ENCODE results near the gene ISM1. TPM values are rescaled to one million over a fixed set of nuclear protein-coding genes. Genes with fewer than 3 reads are reported as not detected.

The ISM1 gene
- polyA plus RNA-seq, 1 donor from 2014 or later, result not detected

- no peak for TF ChIP-seq EZH2 (IDR thresholded peaks at IDR 0.05; ENCODE audit: borderline replicate concordance, insufficient read depth, low read length, poor library complexity, severe bottlenecking)
- no peak for TF ChIP-seq EP300 (conservative IDR thresholded peaks at IDR 0.05; ENCODE audit: poor library complexity, severe bottlenecking)
- TF ChIP-seq TAF1 (IDR thresholded peaks at IDR 0.05; ENCODE audit: low read depth), result no peak
- TF ChIP-seq SMC3 (conservative IDR thresholded peaks at IDR 0.05; ENCODE audit: poor library complexity), result no peak
- no peak for TF ChIP-seq REST (IDR thresholded peaks at IDR 0.05; ENCODE audit: borderline replicate concordance)
- TF ChIP-seq MXI1 (conservative IDR thresholded peaks at IDR 0.05; ENCODE audit: poor library complexity, severe bottlenecking), result no peak
- no peak for TF ChIP-seq RAD21 (conservative IDR thresholded peaks at IDR 0.05)
- TF ChIP-seq POLR2AphosphoS5 (IDR thresholded peaks at IDR 0.05), result no peak
- no peak for TF ChIP-seq CTCF (IDR thresholded peaks at IDR 0.05; ENCODE audit: poor library complexity, severe bottlenecking)
- H2AFZ ChIP-seq (ENCODE audit: low read depth, low read length), result no peak overlapping the region
- H3K27ac ChIP-seq (ENCODE audit: low read length), result no peak overlapping the region
- H3K9me2 ChIP-seq (ENCODE audit: insufficient read depth, low read length), result no peaks in the 10 kb centered on the region
- no peak overlapping the region for H3K4me3 ChIP-seq (ENCODE audit: low read length)
- H3F3A ChIP-seq (ENCODE audit: insufficient read depth, low read length, poor library complexity, severe bottlenecking), result no peaks in the 10 kb centered on the region
- no peaks in the 10 kb centered on the region for H3K9me3 ChIP-seq (ENCODE audit: low read length)
- H3K9ac ChIP-seq (ENCODE audit: low read length), result no peak overlapping the region
- no peaks in the 10 kb centered on the region for H3K36me3 ChIP-seq (ENCODE audit: insufficient read depth, low read length)
- H3K79me2 ChIP-seq (replicated peaks; ENCODE audit: insufficient read depth, low read length), result no peaks in the 10 kb centered on the region
- H3K4me2 ChIP-seq (ENCODE audit: low read length), result no peak overlapping the region
- H4K20me1 ChIP-seq (ENCODE audit: insufficient read depth), result no peaks in the 10 kb centered on the region
- no peaks in the 10 kb centered on the region for H3K27me3 ChIP-seq (ENCODE audit: insufficient read depth, low read depth, low read length)
Measured at GRCh38 chr20:13286052-13286451, 65.0 kb downstream of the ISM1 start.

GRCh38 chr20:13286607-13287006, 65.5 kb downstream of the ISM1 start:
- H3K27ac ChIP-seq (ENCODE audit: low read length), result no peak overlapping the region
- no peaks in the 10 kb centered on the region for H3K36me3 ChIP-seq (ENCODE audit: insufficient read depth, low read length)
- no peak overlapping the region for H3K4me2 ChIP-seq (ENCODE audit: low read length)
- H3K9ac ChIP-seq (ENCODE audit: low read length), result no peak overlapping the region
- no peaks in the 10 kb centered on the region for H3F3A ChIP-seq (ENCODE audit: insufficient read depth, low read length, poor library complexity, severe bottlenecking)
- H2AFZ ChIP-seq (ENCODE audit: low read depth, low read length), result no peak overlapping the region
- no peaks in the 10 kb centered on the region for H3K9me3 ChIP-seq (ENCODE audit: low read length)
- TF ChIP-seq SMC3 (conservative IDR thresholded peaks at IDR 0.05; ENCODE audit: poor library complexity) (no peak), EP300 (conservative IDR thresholded peaks at IDR 0.05; ENCODE audit: poor library complexity, severe bottlenecking) (no peak), TAF1 (IDR thresholded peaks at IDR 0.05; ENCODE audit: low read depth) (no peak), EZH2 (IDR thresholded peaks at IDR 0.05; ENCODE audit: borderline replicate concordance, insufficient read depth, low read length, poor library complexity, severe bottlenecking) (no peak), CTCF (IDR thresholded peaks at IDR 0.05; ENCODE audit: poor library complexity, severe bottlenecking) (no peak), REST (IDR thresholded peaks at IDR 0.05; ENCODE audit: borderline replicate concordance) (no peak), POLR2AphosphoS5 (IDR thresholded peaks at IDR 0.05) (no peak), MXI1 (conservative IDR thresholded peaks at IDR 0.05; ENCODE audit: poor library complexity, severe bottlenecking) (no peak), RAD21 (conservative IDR thresholded peaks at IDR 0.05) (no peak)
- H3K79me2 ChIP-seq (replicated peaks; ENCODE audit: insufficient read depth, low read length), result no peaks in the 10 kb centered on the region
- no peaks in the 10 kb centered on the region for H4K20me1 ChIP-seq (ENCODE audit: insufficient read depth)
- no peak overlapping the region for H3K4me3 ChIP-seq (ENCODE audit: low read length)
- H3K9me2 ChIP-seq (ENCODE audit: insufficient read depth, low read length), result no peaks in the 10 kb centered on the region
- no peaks in the 10 kb centered on the region for H3K27me3 ChIP-seq (ENCODE audit: insufficient read depth, low read depth, low read length)

All from neural cell (in vitro differentiated cells).